SK-N-MC (cell line): ENCODE data around the gene DIAPH3.

Experiments used
- EZH2 ChIP-seq: fragments of 200-600 bp; sonication (generic); IDR thresholded peaks from one replicate; pipeline ENCODE4 v1.6.1; 2017; ENCODE audit warnings: antibody characterized with exemption
- FOXP2 ChIP-seq: optimal IDR thresholded peaks from 2 replicates; pipeline ENCODE3; 2011; ENCODE audit warnings: mild to moderate bottlenecking, moderate library complexity; ENCODE audit not compliant: insufficient read depth; ENCODE audit errors: extremely low read length, control extremely low read depth
- POLR2AphosphoS5 ChIP-seq: IDR thresholded peaks from 2 replicates; pipeline ENCODE4 v1.6.1; 2012; ENCODE audit warnings: mild to moderate bottlenecking, low read depth, low read length, borderline replicate concordance

DNA sequence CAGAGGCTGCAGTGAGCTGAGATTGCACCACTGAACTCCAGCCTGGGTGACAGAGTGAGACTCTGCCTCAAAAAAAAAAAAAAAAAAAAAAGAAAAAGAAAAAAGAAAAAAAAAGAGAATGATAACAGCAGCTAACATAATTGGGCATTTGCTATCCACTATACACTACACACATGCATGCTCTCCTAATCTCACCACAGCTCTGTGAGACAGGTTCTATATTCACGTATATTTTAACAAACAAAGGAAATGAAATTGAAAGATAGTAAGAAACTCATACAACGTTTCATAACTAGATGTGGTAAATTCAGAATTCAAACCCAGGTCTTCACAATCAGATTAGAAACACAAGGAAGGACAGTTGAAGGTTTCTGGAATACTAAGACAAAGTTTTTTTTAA is 265.7 kb downstream of the DIAPH3 start:
- no peak for TF ChIP-seq EZH2
- TF ChIP-seq POLR2AphosphoS5 = no peak
- TF ChIP-seq FOXP2 = no peak
